ENCODE data around the gene FAP.
A peak's percentile ranks its signal among the peaks of the same experiment; 100 is the strongest.

The FAP gene

DNA sequence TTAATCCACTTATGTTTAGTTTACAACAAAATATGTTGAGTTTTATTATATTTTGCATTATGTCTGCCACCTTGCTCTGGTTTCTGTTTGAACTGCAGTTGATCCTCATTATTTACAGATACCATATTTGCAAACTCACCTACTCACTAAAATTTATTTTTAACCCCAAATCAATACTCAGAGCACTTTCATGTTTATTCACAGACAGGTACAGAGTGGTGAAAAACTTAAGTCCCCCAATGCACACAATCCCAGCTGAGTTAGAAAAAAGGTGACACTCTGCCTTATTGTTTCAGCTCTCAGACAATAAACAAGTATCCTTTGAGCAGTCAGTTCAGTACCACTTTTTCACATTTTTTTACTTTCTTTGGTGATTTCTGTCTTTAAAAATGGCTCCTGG is 104.9 kb downstream of the FAP start:
- DNase-seq (ENCODE audit: low read depth, low spot score), result no peak
- no peak overlapping the region for H3K4me3 ChIP-seq (ENCODE audit: low read depth, low read length)
- TF ChIP-seq, protein P1, sequence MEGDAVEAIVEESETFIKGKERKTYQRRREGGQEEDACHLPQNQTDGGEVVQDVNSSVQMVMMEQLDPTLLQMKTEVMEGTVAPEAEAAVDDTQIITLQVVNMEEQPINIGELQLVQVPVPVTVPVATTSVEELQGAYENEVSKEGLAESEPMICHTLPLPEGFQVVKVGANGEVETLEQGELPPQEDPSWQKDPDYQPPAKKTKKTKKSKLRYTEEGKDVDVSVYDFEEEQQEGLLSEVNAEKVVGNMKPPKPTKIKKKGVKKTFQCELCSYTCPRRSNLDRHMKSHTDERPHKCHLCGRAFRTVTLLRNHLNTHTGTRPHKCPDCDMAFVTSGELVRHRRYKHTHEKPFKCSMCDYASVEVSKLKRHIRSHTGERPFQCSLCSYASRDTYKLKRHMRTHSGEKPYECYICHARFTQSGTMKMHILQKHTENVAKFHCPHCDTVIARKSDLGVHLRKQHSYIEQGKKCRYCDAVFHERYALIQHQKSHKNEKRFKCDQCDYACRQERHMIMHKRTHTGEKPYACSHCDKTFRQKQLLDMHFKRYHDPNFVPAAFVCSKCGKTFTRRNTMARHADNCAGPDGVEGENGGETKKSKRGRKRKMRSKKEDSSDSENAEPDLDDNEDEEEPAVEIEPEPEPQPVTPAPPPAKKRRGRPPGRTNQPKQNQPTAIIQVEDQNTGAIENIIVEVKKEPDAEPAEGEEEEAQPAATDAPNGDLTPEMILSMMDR (IDR thresholded peaks at IDR 0.05; ENCODE audit: insufficient read depth, low read length, missing control alignments), result no peak
- CTCF ChIA-PET, result interaction anchor here (0.8 to 1.8 kb wide), 3 partner anchors 12 to 15 kb away, joined by 3 to 4 read pairs (median 4); no protein-coding TSS in a partner anchor
- POLR2A ChIA-PET, result no interaction called here

DNA sequence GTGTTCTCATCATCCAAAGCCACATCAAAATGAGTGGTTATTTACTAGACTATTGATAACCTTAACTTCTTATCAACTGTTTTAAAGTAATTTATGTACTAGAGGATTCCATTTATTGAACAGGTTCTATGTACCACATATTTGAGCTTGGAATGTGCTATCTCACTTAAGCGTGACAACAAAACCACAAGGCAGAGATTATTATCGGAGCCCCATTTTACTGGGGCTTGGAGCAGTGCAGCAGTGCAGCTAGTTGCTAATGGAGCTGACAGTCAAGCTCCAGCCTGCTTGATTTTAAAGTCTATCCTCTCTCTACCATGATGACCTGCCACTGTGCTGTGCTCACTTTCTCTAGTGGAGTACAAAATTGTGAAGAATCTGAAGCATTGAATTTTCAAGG is 115.8 kb downstream of the FAP start:
- CTCF ChIA-PET, result interaction anchor here (1.0 to 4.9 kb wide), 5 partner anchors 15 to 182 kb away, joined by 3 to 76 read pairs (median 23); no protein-coding TSS in a partner anchor
- TF ChIP-seq, protein P1 (IDR thresholded peaks at IDR 0.05; ENCODE audit: insufficient read depth, low read length, missing control alignments), result no peak
- H3K4me3 ChIP-seq (ENCODE audit: low read depth, low read length), result no peak overlapping the region
- POLR2A ChIA-PET, result no interaction called here
- DNase-seq (ENCODE audit: low read depth, low spot score), result no peak

DNA sequence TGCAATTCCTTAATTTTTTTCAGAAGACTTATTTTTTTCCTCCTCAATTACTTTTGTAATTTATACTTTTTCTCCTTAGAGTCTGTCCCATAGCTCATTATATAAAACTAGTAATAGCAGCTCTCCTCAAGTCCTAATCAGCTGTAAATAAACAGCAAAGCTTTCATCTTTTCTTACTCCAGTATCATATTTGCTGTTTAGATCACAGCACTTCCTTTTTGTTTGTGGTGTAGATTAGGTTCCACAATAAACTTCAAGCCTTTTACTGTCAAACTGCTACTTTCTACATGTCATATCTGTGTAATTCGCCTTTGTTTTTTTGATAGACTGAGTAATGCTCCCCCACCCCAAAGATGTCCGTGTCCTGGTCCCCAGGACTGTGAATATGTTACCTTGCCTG is 116.7 kb downstream of the FAP start:
- H3K4me3 ChIP-seq (ENCODE audit: low read depth, low read length), result no peak overlapping the region
- TF ChIP-seq, protein P1 (IDR thresholded peaks at IDR 0.05; ENCODE audit: insufficient read depth, low read length, missing control alignments), result no peak
- ChIA-PET POLR2A (no interaction called here), CTCF (interaction anchor here (0.7 to 4.9 kb wide), 14 partner anchors 10 to 539 kb away, joined by 3 to 76 read pairs (median 7); no protein-coding TSS in a partner anchor)
- no peak for DNase-seq (ENCODE audit: low read depth, low spot score)

DNA sequence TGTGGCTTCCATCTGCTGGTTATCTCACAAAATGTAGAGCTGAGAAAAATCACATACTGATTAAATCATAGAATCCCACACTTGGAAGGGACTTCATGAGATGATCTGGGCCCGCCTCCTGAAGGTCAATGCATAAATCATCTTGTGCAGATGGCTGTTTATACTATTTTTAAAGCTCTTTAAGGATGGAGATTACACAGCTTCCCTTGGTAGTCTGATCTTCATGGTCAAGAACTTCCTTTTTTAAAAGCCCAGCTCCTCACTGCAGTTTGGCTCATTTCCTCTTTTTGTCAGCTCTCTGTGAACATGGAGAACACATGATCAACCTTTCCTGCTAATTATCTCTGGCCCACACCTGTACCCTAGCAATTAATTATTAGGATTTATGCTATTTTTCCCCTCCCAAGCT is 117.1 kb downstream of the FAP start:
- ChIA-PET POLR2A (no interaction called here), CTCF (interaction anchor here (0.7 to 4.9 kb wide), 20 partner anchors 10 to 539 kb away, joined by 3 to 76 read pairs (median 7); no protein-coding TSS in a partner anchor)
- no peak overlapping the region for H3K4me3 ChIP-seq (ENCODE audit: low read depth, low read length)
- TF ChIP-seq, protein P1 (IDR thresholded peaks at IDR 0.05; ENCODE audit: insufficient read depth, low read length, missing control alignments), result no peak
- DNase-seq (ENCODE audit: low read depth, low spot score), result no peak

DNA sequence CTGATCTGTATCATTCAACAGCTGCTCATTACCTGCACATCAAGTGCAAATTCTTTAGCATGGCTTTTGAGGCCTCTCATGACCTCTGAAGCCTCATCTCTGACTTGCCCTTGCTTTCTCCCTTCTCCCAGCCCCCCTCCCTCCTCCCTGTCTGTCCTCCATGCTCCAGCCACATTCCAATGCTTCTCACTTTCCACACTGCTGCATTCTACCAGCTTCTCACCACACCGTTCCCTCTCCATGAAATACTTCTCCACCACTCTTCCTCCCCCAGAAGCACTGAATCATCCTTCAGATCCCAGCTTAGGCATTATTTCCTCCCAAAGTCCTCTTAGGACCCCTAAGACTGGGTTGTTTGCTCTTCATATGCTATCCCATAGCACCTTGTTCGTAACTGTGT is 118.1 kb downstream of the FAP start:
- TF ChIP-seq, protein P1 (IDR thresholded peaks at IDR 0.05; ENCODE audit: insufficient read depth, low read length, missing control alignments), result no peak
- no peak overlapping the region for H3K4me3 ChIP-seq (ENCODE audit: low read depth, low read length)
- no peak for DNase-seq (ENCODE audit: low read depth, low spot score)
- ChIA-PET CTCF (interaction anchor here (0.7 to 4.9 kb wide), 29 partner anchors 8 to 875 kb away, joined by 3 to 76 read pairs (median 5); no protein-coding TSS in a partner anchor), POLR2A (no interaction called here)

DNA sequence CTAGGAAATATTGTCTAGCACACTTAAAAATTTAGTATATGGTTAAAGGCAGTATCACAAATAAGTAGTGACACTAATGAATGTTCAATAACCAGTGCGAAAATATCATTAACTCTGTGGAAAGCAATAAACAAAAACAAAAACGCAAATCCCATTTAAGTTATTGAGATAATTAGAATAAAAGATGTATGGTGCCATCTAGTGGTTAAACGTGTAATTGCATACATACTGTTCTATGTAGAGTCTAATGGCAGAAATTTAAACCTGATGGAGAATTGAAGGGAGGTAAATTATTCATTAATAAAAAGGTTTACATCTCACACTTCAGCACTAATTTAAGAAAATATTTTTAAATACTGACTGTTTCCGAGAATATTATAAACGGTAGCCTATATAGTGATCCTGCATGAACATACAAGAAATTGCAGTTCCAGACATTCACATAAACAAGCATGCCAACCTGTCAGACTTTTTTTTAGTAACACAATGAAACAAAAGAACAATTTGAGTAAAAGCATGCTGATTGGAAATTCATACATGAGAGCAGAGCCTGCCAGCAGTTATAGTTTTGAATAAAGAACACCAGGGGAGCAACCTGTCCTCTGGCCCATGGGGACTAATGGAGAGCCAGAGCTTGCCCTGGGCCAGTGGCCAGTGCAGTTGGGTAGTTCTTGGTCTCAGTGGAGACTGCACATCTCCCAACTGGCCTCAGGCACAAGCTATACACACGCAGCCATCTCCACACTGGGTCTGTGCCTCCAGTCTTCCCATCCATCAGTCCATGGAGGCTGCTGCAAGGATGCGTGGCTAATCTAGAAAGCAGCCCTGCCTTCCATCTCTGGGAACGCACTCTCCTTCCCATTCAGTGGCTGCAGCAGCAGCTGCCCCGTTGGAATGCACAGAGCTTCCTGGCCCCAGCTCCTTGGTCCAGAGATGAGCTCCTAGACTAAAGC is 119.2 kb downstream of the FAP start:
- ChIA-PET CTCF (interaction anchor here (0.7 to 4.9 kb wide), 27 partner anchors 9 to 873 kb away, joined by 3 to 76 read pairs (median 5); no protein-coding TSS in a partner anchor), POLR2A (no interaction called here)
- TF ChIP-seq, protein P1 (IDR thresholded peaks at IDR 0.05; ENCODE audit: insufficient read depth, low read length, missing control alignments), result peak; percentile 49
- no peak overlapping the region for H3K4me3 ChIP-seq (ENCODE audit: low read depth, low read length)
- no peak for DNase-seq (ENCODE audit: low read depth, low spot score)
